EL (cell line): Measurements from ENCODE around the gene ZWINT.

Experiments
- DNase-seq: peaks from one replicate; pipeline ENCODE4 v3.0.0-alpha.2; 2016

Gene ZWINT, protein sequence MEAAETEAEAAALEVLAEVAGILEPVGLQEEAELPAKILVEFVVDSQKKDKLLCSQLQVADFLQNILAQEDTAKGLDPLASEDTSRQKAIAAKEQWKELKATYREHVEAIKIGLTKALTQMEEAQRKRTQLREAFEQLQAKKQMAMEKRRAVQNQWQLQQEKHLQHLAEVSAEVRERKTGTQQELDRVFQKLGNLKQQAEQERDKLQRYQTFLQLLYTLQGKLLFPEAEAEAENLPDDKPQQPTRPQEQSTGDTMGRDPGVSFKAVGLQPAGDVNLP

DNA sequence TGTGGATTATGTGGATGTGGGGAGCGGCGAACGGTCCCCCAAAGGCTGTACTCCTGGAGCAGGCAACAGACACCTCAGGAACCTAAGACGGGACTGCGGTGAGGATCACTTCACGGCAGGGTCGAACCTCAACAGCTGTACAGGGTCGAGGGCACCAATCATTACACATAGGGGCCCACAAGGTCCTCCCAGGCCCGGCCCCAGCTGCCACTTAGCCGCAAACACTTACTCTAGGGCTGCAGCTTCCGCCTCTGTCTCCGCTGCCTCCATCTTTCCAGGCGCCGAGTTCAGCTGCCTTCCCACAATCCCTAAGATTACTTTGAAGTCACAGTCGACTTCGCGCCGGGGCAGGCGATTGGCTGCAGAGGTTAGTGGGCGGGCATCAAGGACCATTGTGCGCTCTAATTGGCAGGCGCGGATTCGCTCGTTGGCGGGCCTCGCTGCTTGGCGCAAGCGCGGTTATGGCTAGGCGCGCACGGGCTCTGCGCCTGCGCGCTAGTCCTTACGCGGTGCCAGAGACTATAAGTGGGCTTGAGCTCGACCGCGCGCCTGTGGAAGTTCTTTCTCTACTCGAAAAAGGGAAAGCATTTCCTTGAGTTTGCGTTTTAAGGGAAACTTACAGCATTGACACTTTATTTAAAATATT lies at the start of gene ZWINT:
Gene ZWINT, minus strand, starts transcription at position 293 of the 646 bp plus-strand sequence. Its CDS starts 23 bp downstream, at position 270.
- peak; percentile 96 for DNase-seq

- DNase-seq = no peak
These were observed 22.7 kb upstream of the ZWINT start for GRCh38 chr10:56383806-56384205.

DNA sequence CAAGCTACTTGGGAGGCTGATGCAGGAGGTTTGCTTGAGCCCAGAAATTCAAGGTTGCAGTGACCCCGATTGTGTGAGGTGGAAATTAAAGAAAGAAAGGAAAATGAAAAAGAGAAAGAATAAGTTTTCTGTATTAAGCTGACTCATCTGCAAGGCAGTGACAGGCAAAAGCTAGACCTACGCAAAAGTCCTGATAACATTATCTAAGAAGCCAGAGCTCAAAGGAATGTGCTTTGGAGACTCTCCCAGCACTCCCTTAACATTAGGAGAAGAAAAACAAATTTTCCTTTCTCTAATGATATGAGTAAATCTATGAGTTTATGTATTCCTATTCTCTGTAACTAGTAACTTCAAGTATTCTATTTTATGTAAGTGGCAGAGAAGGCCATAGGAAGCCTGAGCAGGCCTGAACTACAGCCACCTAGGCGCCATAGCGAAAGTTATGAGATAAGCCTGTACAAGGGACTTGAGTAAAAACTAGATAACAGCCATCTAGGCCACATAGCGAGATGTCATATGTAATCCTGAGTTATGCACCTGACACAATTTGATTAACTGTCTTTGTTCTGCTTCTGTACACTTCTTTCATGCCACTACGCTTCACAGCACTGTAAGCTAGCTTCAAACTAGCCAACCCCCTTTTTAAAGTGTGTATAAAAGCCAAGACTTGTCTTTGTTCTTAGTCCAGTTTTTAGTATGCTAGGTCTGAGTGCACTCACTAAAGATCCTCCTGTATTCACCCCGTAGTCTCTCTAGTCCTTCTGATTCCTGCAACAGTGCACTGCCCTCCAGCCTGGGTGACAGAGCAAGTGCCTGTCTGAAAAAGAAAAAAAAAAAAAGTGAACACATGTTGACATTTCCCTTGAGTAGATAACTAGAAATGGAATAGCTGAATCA lies 9.4 kb upstream of the ZWINT start:
- no peak for DNase-seq

- DNase-seq = peak; percentile 5
These were observed 484 bp downstream of the ZWINT start for GRCh38 chr10:56360583-56360966.

- DNase-seq = no peak
These were observed 1.2 kb downstream of the ZWINT start for GRCh38 chr10:56359837-56360236.

GRCh38 chr10:56357018-56357417 lies 4.0 kb downstream of the ZWINT start:
- no peak for DNase-seq

- DNase-seq = no peak
These were observed 9.0 kb downstream of the ZWINT start for GRCh38 chr10:56351909-56352630.

DNA sequence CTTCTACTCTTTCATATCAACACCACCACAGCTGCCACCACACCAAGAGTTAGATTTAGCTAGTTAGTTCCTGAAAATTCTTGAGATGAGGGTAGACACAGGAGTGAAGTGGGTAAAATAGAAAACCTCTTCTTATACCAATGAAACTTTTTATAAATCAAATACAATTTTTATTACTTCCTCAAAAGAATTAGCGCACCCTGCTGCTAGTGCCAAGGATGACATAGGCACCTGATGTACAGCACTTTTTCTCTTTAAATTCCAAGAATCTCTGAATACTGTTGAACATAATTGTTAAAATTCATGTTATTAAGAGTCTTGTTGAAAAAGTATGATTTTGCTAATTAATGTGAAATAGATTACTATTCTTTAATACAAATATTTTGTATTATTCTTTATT lies 11.4 kb downstream of the ZWINT start:
- DNase-seq = no peak

GRCh38 chr10:56348101-56348500 lies 13.0 kb downstream of the ZWINT start:
- no peak for DNase-seq

DNA sequence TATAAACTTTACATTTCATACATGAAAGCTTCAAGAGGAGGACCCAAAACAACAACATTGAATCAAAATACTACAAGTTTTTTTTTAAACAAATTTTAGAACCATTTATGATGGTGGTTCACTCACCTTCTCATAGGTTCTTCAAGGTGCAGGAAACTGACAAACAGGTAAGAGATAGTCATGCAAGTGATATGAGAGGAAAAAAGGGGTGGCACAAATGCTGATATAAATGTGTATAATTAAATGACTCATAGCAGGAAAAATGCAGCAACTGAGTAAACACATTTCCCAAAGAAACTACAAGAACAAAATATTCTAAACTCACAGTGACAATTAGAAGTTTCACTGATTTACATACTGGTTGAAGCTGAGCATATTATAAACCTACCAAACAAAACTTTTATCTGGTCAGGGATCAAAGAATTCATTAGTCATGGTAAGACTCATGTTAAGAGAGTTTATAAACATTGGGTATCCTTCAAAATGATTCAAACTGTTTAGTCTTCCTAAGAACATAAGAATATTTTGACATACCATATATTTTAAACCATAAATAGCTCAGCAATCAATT lies 14.1 kb downstream of the ZWINT start:
- DNase-seq = peak; percentile 14

DNA sequence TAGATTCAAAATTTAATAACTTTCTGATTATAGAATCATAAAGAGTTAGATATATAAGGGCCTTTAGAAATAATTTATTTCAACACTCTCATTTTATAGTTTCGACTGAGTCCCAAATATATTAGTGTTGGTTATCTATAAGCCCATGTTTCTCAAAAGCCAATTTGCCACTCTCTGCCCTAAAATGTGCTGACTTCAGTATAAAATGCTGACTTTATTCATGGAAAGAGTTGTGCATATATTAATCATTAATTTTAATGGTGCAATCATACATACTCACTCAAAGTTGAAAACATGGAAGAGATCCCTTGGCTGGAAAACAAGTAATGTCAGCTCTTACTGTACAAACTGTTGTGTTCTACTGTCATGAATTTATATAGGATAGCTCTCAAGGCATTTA lies 19.4 kb downstream of the ZWINT start:
- DNase-seq = no peak

DNA sequence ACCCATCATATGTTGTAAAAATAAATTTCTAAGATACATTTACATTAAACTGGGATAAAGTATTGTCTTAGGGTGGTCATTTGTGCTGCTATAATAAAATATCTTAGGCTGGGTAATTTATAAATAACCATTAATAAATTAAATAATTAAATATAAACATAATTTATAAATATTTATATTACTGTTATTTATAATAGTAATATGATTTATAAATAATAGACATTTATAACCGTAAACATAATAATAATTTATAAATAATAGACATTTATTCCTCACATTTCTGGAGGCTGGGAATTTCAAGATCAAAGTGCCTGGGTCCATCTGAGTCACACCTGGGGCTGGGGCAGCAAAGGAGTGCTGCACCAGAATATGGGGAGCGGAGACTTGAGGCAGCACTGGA lies 31.1 kb downstream of the ZWINT start:
- DNase-seq = no peak

DNA sequence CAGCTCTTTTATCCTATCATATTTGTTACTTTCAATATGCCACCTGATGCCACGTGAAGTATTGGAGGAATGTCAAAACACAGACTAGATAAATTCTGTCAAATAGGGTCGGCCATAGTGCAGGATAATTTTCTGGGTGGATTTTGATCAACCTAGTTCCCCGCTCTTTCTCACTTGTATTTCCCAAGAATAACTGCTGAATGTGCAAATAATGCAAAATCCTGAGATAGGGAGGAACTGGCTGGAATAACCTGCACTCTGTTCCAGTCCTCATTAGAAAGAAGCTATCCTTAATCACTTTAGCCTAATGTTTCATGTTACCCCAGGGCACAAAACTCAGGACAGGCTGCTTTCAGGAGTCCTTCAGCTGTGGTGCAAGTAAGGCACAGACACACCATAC lies 33.9 kb downstream of the ZWINT start:
- no peak for DNase-seq

- no peak for DNase-seq
These were observed 41.7 kb downstream of the ZWINT start for GRCh38 chr10:56319386-56319785.

DNA sequence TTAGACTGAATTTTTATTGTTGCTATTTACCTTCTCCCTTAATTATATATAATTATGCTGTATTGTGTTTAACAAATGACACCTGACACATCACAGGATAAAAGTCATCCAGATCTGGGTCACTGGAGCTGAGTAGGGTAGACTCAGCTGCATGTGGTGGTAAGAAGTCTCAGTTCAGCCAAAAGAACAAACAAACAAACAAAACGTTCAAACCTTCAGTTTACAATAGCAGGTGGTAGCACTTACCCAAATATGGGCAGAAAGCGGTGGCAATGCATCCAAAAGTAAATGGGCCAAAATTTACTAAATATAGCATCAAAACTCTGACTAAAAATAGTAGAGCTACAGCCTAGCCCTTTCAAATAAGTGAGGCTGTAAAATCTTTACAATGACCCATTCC lies 42.2 kb downstream of the ZWINT start:
- no peak for DNase-seq

GRCh38 chr10:56317603-56318002 lies 43.5 kb downstream of the ZWINT start:
- DNase-seq = no peak

GRCh38 chr10:56316603-56317002 lies 44.5 kb downstream of the ZWINT start:
- no peak for DNase-seq
